HG03521 (cell line): Measurements from ENCODE around the gene NPNT.

Experiments
- ATAC-seq: cut with Tn5 transposase; IDR thresholded peaks from one replicate; pipeline ENCODE4 v1.9.1; 2021; ENCODE audit warnings: mild to moderate bottlenecking, moderate library complexity; ENCODE audit not compliant: unreplicated experiment

The NPNT gene

GRCh38 chr4:105967058-105967658, 71.9 kb downstream of the NPNT start:
- no peak for ATAC-seq

- no peak for ATAC-seq
These were observed 74.3 kb downstream of the NPNT start for GRCh38 chr4:105969575-105969974.

- no peak for ATAC-seq
These were observed 75.1 kb downstream of the NPNT start for GRCh38 chr4:105970371-105970770.

- ATAC-seq, result no peak
These were observed 75.8 kb downstream of the NPNT start for GRCh38 chr4:105971036-105971435.

GRCh38 chr4:105972946-105973621, 77.8 kb downstream of the NPNT start:
- no peak for ATAC-seq

- no peak for ATAC-seq
These were observed 81.6 kb downstream of the NPNT start for GRCh38 chr4:105976915-105977314.

- ATAC-seq, result no peak
These were observed 83.5 kb downstream of the NPNT start for GRCh38 chr4:105978684-105979296.

- no peak for ATAC-seq
These were observed 84.2 kb downstream of the NPNT start for GRCh38 chr4:105979506-105979905.

- no peak for ATAC-seq
These were observed 93.4 kb downstream of the NPNT start for GRCh38 chr4:105988671-105989070.

- no peak for ATAC-seq
These were observed 94.4 kb downstream of the NPNT start for GRCh38 chr4:105989485-105990242.

- no peak for ATAC-seq
These were observed 95.7 kb downstream of the NPNT start for GRCh38 chr4:105990933-105991332.

GRCh38 chr4:105991726-105992125, 96.5 kb downstream of the NPNT start:
- no peak for ATAC-seq

- no peak for ATAC-seq
These were observed 97.5 kb downstream of the NPNT start for GRCh38 chr4:105992641-105993305.

GRCh38 chr4:105994061-105994460, 98.8 kb downstream of the NPNT start:
- ATAC-seq, result no peak

GRCh38 chr4:105994841-105995501, 99.7 kb downstream of the NPNT start:
- ATAC-seq, result no peak

- no peak for ATAC-seq
These were observed 101.6 kb downstream of the NPNT start for GRCh38 chr4:105996845-105997244.

GRCh38 chr4:105998171-105999063, 103.1 kb downstream of the NPNT start:
- ATAC-seq, result no peak

GRCh38 chr4:106002994-106003393, 107.7 kb downstream of the NPNT start:
- no peak for ATAC-seq

- ATAC-seq, result no peak
These were observed 115.5 kb downstream of the NPNT start for GRCh38 chr4:106010761-106011160.

- ATAC-seq, result no peak
These were observed 116.1 kb downstream of the NPNT start for GRCh38 chr4:106011387-106011786.
